COLO668 (cell line): ENCODE results near the gene NID1.
A peak's percentile ranks its signal among the peaks of the same experiment; 100 is the strongest.

ENCODE experiments used
- DNase-seq: peaks from one replicate; lab custom pipeline; 2025; ENCODE audit not compliant: unreplicated experiment; lab: John Stamatoyannopoulos, UW

NID1 gene

GRCh38 chr1:236064674-236065508 lies at the start of gene NID1:
Gene NID1, minus strand, starts transcription at chr1:236065090. Its CDS starts 11 bp downstream, at chr1:236065079.
- DNase-seq: peak; percentile 73

- DNase-seq: no peak
Measured at GRCh38 chr1:236114076-236114747, 49.3 kb upstream of the NID1 start.

- no peak for DNase-seq
Measured at GRCh38 chr1:236113324-236114032, 48.6 kb upstream of the NID1 start.

- no peak for DNase-seq
Measured at GRCh38 chr1:236112332-236112627, 47.4 kb upstream of the NID1 start.

- no peak for DNase-seq
Measured at GRCh38 chr1:236111527-236112331, 46.8 kb upstream of the NID1 start.

GRCh38 chr1:236110137-236110536 lies 45.2 kb upstream of the NID1 start:
- DNase-seq: no peak

GRCh38 chr1:236108027-236108648 lies 43.2 kb upstream of the NID1 start:
- DNase-seq: no peak

GRCh38 chr1:236107121-236107907 lies 42.4 kb upstream of the NID1 start:
- no peak for DNase-seq

GRCh38 chr1:236103646-236104218 lies 38.8 kb upstream of the NID1 start:
- peak; percentile 51 for DNase-seq

- no peak for DNase-seq
Measured at GRCh38 chr1:236103059-236103458, 38.2 kb upstream of the NID1 start.

GRCh38 chr1:236102611-236103010 lies 37.7 kb upstream of the NID1 start:
- no peak for DNase-seq

GRCh38 chr1:236101233-236102200 lies 36.6 kb upstream of the NID1 start:
- DNase-seq: no peak

- DNase-seq: no peak
Measured at GRCh38 chr1:236100799-236101198, 35.9 kb upstream of the NID1 start.

- DNase-seq: no peak
Measured at GRCh38 chr1:236099355-236099974, 34.6 kb upstream of the NID1 start.

- DNase-seq: no peak
Measured at GRCh38 chr1:236098267-236098666, 33.4 kb upstream of the NID1 start.

GRCh38 chr1:236096660-236097482 lies 32.0 kb upstream of the NID1 start:
- DNase-seq: peak; percentile 89
